ENCODE results near the gene PDGFC. TPM values are rescaled to one million over a fixed set of nuclear protein-coding genes. Genes with fewer than 3 reads are reported as not detected.

PDGFC gene
- total RNA-seq, result not detected in 2 replicates

- intact Hi-C loops (cut with micrococcal nuclease), result no loop called here
- H3K27me3 Mint-ChIP-seq, result peaks cover 29% of the 10 kb centered on the region
- CTCF ChIA-PET, result no interaction called here
- no peak within 1 kb of the TSS for H3K27ac Mint-ChIP-seq
- H3K9me3 Mint-ChIP-seq, result peaks cover 5% of the 10 kb centered on the region
- peaks cover 12% of the 10 kb centered on the region for H3K4me1 Mint-ChIP-seq
- POLR2A ChIA-PET, result no interaction called here
- H3K4me3 Mint-ChIP-seq, result peak within 1 kb of the TSS; percentile 29
- TF ChIP-seq CTCF (IDR thresholded peaks at IDR 0.05), result no peak
- no peaks in the 10 kb centered on the region for H3K36me3 Mint-ChIP-seq (ENCODE audit: low read depth)
- ATAC-seq (ENCODE audit: low read depth), result peak; percentile 25
- DNase-seq, result no peak
These were observed at the start of gene PDGFC for GRCh38 chr4:156971676-156972378. TSS of gene PDGFC (minus strand) at chr4:156971799. CDS start at chr4:156970903, 896 bp downstream.

- intact Hi-C loops (cut with micrococcal nuclease), result no loop called here
- ATAC-seq (ENCODE audit: low read depth), result no peak
- no peaks in the 10 kb centered on the region for H3K4me1 Mint-ChIP-seq
These were observed 49.3 kb upstream of the PDGFC start for GRCh38 chr4:157020882-157021281.

GRCh38 chr4:157018920-157019490, 47.4 kb upstream of the PDGFC start:
- Mint-ChIP-seq H3K27me3 (no peaks in the 10 kb centered on the region), H3K27ac (no peak overlapping the region), H3K4me1 (no peaks in the 10 kb centered on the region), H3K9me3 (no peaks in the 10 kb centered on the region), H3K4me3 (no peak overlapping the region), H3K36me3 (ENCODE audit: low read depth) (no peaks in the 10 kb centered on the region)
- CTCF ChIA-PET, result no interaction called here
- intact Hi-C loops (cut with micrococcal nuclease), result no loop called here
- POLR2A ChIA-PET, result no interaction called here
- DNase-seq, result no peak
- TF ChIP-seq CTCF (IDR thresholded peaks at IDR 0.05), result no peak
- ATAC-seq (ENCODE audit: low read depth), result no peak

More at GRCh38 chr4:157020882-157021281, 49.3 kb upstream of the PDGFC start:
- no peaks in the 10 kb centered on the region for H3K9me3 Mint-ChIP-seq
- no peak for DNase-seq
- no peaks in the 10 kb centered on the region for H3K27me3 Mint-ChIP-seq
- no peaks in the 10 kb centered on the region for H3K36me3 Mint-ChIP-seq (ENCODE audit: low read depth)
- CTCF ChIA-PET, result no interaction called here
- POLR2A ChIA-PET, result no interaction called here
- TF ChIP-seq CTCF (IDR thresholded peaks at IDR 0.05), result no peak
- H3K27ac Mint-ChIP-seq, result no peak overlapping the region
- no peak overlapping the region for H3K4me3 Mint-ChIP-seq

- intact Hi-C loops (cut with micrococcal nuclease), result no loop called here
- no peak overlapping the region for H3K27ac Mint-ChIP-seq
- no peaks in the 10 kb centered on the region for H3K27me3 Mint-ChIP-seq
- DNase-seq (no peak), ATAC-seq (ENCODE audit: low read depth) (no peak)
- H3K4me3 Mint-ChIP-seq, result no peak overlapping the region
- no peaks in the 10 kb centered on the region for H3K4me1 Mint-ChIP-seq
- no peaks in the 10 kb centered on the region for H3K9me3 Mint-ChIP-seq
- CTCF ChIA-PET, result no interaction called here
- no peak for TF ChIP-seq CTCF (IDR thresholded peaks at IDR 0.05)
- H3K36me3 Mint-ChIP-seq (ENCODE audit: low read depth), result no peaks in the 10 kb centered on the region
- POLR2A ChIA-PET, result no interaction called here
These were observed 43.3 kb upstream of the PDGFC start for GRCh38 chr4:157014621-157015591.

GRCh38 chr4:157013656-157014055, 42.1 kb upstream of the PDGFC start:
- no peak for ATAC-seq (ENCODE audit: low read depth)
- POLR2A ChIA-PET, result no interaction called here
- H3K27ac Mint-ChIP-seq, result no peak overlapping the region

More at GRCh38 chr4:157013656-157014055, 42.1 kb upstream of the PDGFC start:
- no peak for DNase-seq
- intact Hi-C loops (cut with micrococcal nuclease), result no loop called here
- Mint-ChIP-seq H3K36me3 (ENCODE audit: low read depth) (no peaks in the 10 kb centered on the region), H3K4me3 (no peak overlapping the region), H3K27me3 (no peaks in the 10 kb centered on the region), H3K9me3 (no peaks in the 10 kb centered on the region), H3K4me1 (no peaks in the 10 kb centered on the region)
- CTCF ChIA-PET, result no interaction called here
- TF ChIP-seq CTCF (IDR thresholded peaks at IDR 0.05), result no peak
